Ureter (tissue), 1 donor: ENCODE data around the gene PRR18. TPM values are rescaled to one million over a fixed set of nuclear protein-coding genes. Genes with fewer than 3 reads are reported as not detected.

Experiments used
- DNase-seq: peaks from one replicate; pipeline ENCODE4 v3.0.0-alpha.2; 2020; ENCODE audit warnings: low spot score
- total RNA-seq: library from RNA; stranded (reverse); gene quantifications from one replicate; pipeline ENCODE4 v1.2.4, GENCODE V29; 2023
- donor health status: DM: yes; HTN: yes; CAD: no.

PRR18 gene
- total RNA-seq, 1 donor from 2014 or later, result 0.23 TPM

DNA sequence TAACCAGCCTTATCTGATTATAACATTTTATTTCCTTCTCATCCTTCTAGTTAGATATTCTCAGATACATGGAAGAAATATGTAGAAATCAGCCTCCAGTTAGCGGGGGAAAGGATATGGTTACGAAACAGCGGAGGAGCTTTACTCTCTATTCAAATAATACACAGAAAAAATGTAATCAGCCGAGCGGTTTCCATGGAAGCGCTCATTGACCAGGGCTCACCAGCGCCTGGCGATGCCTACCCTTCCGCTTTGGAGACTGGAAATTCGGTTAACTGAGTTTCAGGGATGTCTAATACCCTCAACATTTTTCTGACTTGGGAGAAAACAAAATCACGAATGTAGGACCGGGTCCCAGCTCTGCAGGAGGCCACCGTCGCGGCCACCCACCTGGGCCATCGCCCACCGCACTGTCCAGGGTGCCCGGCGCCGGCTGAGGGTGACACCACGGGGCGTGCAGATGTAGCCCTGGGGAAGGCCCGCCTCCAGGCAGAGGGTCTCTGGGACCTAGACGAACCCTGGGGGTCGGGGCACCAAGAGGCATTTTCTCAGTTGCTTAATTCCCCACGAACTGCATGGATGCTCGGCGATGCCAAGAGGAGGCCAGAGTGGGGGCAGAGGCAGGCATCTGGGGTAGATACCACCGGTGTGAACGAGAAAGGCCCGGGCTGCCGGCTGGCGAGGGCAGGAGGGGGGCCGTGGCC, 1.7 kb downstream of the PRR18 start:
- DNase-seq, result no peak

- DNase-seq, result no peak
Observed at GRCh38 chr6:166305562-166306117, 2.6 kb downstream of the PRR18 start.

DNA sequence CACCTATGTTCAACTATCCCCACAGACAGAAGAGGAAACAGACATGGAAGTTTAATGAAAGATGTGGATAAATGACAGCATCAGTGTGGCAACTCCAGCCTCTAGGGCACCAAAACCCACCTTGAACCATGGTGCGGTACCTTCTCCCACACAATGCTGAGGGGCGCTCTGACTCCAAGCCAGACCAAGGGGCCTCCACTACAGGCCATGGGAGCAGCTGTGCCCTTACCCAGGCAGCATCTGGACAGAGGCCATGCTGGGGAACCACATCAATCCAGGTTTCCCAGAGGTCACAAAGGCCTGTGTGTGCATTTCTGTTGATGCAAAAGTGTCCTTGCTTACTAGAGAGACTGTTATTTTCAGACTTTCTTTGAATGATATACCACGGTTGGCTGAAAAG, 4.1 kb downstream of the PRR18 start:
- DNase-seq, result no peak

DNA sequence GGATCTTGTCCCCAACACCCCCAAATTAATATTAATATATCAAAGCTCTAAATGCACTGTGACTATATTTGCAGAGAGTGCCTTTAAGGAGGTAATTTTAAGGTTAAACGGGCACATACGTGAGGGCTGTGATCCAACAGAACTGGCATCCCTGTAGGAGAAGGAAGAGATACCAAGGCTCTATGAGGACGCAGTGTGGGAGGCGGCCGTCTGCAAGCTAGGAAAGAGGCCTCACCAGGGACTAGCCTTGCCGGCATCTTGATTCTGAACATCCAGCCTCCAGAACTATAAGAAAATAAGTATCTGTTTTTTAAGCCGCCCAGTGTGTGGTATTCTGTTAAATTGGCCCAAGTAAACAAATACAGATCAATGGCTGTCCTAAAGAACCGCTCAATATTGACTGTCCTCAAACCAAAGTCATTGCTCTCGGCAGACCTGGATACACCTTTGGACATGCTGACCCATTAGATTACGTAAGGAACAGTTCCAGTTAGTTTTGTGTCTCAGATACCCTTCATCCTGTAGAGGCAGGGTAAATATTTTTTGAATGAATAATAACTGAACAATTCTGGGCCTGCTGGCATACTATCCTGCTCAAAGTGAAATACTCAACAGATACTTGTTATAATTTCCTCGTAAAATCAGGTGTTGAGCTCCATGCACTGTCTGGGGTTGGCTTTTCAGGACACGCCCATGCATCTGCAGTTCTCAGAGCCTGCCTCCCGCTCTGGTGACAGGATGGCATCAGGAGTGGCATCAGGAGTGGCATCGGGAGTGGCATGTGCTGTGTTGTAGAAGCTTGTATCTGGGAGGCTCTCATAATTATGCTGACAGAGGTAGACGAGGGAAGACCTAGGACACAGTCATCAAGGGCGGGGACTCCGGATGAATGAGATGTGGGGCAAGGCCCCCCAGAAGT, 6.3 kb downstream of the PRR18 start:
- no peak for DNase-seq

GRCh38 chr6:166300357-166300987, 7.7 kb downstream of the PRR18 start:
- DNase-seq, result no peak

GRCh38 chr6:166297606-166298005, 10.6 kb downstream of the PRR18 start:
- no peak for DNase-seq

GRCh38 chr6:166296035-166296883, 11.9 kb downstream of the PRR18 start:
- DNase-seq, result no peak

- DNase-seq, result no peak
Observed at GRCh38 chr6:166293731-166294584, 14.2 kb downstream of the PRR18 start.

DNA sequence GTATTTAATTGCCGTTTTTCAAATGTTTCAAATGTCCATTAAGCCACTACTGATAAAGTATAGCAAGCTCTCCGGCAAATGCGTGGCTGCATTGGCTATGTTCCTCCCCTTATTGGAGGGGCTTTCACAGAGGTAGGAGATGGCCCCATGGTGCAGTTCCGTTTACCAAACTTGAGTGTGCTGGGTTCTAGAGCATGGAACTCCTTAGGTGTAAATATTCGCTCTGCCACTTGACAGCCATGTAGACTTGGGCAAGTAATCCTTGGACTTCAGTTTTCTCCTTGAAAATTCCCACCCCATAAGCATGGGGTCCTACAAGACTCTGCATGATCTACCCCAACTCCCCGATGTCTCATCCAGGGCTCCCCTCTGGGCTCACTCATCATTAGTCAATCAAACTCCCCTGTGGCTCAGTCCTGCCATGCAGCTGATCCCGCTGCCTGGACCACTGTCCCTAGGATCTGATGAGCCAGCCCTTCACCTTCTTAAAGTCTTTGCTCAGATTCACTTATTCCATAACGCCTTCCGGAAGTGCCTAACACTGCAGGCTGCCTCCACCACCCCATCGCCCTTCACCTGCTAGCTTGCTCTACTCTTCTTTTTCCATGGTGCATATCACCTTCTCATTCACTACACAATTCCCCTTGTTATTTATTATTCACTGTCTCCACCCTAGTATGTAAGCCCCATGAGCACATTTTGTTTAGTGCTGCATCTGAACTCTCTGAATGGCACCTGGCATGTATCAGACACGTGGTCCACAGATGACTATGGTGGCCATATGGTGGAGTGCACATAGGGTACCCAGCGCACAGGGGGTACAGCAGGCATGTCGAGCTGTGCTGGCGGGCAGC, 18.8 kb downstream of the PRR18 start:
- DNase-seq, result no peak

DNA sequence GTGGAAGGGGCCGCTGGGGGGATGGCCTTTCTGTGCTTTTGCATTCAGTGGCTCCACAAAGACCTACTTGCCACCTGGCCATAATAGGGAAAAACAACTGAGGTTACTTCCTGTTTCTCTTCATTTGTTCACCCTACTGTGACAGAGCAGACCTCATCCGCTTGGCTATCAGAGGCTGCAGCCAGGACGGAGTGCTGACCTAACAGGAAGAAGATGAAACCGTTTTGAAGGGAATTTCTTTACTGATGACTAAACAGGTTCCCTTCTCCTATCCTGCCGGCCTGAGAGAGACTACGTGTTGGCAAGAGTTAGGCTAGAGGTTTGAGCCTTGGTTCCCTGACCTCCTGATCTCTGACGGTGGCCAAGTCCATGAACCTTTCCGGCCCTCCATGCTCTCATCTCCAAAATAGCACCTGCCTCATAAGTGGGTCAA, 21.3 kb downstream of the PRR18 start:
- no peak for DNase-seq

DNA sequence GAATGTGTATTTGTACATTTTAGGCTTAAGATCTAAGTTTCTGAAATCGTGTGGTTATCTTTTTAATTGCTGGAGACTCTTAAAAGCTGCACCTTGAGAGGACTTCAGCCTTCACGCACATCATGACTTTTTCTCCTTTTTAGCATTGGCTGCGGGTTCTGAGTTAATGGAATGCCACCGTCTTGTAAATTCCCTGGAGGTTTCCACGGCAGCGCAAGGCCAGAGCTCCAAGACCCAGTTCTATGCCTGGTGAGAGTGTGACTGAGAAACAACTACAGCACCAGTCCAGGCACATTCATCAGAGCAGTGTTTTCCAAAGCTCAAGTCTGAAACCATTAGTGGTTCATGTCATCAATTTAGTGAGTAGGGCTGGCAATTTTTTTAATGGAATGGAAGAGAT, 23.0 kb downstream of the PRR18 start:
- DNase-seq, result no peak

GRCh38 chr6:166284640-166285039, 23.6 kb downstream of the PRR18 start:
- DNase-seq, result no peak

- DNase-seq, result no peak
Observed at GRCh38 chr6:166282394-166283032, 25.7 kb downstream of the PRR18 start.

DNA sequence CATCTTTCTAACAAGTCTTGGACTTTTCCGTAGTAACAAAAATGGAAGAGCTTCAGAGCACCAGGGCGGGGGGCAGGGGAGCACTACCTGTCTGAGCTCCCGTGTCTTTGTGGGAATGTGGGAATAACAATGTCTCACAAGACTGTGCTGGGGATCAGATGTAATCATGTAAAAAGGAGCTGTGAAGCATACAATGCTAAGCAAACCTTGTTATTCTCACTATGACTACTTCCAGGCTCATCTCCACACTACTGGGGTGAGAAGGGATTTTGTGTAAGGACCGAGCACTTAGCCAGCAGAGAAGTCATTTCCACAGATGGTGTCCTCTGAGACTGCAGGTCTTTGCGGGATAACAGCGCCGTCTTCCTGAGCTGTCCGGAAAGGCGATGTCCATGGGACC, 27.1 kb downstream of the PRR18 start:
- DNase-seq, result no peak

GRCh38 chr6:166279393-166279679, 28.9 kb downstream of the PRR18 start:
- DNase-seq, result no peak

GRCh38 chr6:166278579-166279392, 29.4 kb downstream of the PRR18 start:
- DNase-seq, result no peak

GRCh38 chr6:166277892-166278578, 30.2 kb downstream of the PRR18 start:
- DNase-seq, result no peak

DNA sequence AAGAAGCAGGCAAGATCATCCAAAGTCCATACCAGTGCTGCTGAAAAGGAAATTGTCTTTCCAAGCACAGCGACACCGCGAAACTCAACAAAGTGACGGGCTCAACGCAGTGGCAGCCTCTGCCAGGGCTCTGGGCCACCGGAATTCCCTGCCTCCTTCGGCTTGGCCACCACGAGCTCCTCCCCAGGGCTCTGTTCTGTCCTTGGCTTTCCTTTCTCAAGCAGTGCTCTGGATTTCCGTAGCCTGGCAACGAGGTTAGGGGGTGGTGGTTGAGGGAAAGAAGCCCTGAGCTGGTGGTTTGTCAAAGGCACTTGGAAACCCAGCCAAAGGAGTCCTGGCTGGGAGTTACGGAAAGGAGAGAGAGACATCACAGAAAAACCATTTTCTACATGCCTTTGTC, 31.2 kb downstream of the PRR18 start:
- DNase-seq, result no peak
